ENCODE data around the gene UCK2.

UCK2 gene

GRCh38 chr1:165834229-165834628 is 6.8 kb downstream of the UCK2 start:
- no peak for DNase-seq (ENCODE audit: low spot score)

- no peak for DNase-seq (ENCODE audit: low spot score)
Observed at GRCh38 chr1:165834881-165835280, 7.5 kb downstream of the UCK2 start.

DNA sequence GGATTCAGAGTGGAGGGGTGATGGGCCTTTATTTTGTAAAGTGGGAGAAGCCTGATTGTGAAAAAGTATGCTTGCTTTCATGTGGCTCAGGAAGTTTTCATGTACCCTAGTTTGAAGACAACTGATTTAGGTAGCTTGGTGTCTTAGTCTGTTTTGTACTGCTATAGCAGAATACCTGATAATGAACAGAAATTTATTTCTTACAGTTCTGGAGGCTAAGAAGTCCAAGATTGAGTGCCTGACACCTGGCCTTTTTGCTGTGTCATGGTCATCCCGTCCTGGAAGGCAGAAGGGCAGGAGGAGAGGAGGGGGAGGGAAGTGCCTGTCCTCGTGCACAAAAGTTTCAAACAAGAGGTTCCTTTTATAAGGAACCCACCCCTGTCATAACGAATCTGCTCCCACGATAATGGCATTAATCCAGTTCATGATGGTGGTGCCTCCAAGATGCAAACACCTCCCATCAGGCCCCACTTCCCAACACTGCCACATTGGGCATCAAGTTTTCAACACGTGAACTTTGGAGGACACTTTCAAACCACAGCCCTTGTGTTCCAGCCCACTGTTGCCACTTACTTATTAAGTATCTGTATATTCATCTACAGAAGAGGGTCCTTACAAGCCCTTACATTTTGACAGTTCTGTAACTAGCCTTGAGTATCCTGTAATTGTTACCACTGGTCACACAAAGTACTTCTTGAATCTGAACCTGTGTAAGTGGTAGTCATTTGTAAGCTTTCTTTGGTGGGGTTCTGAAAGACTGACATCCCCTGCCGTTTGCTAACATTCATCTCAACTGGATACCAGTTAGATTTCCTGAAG is 9.5 kb downstream of the UCK2 start:
- DNase-seq (ENCODE audit: low spot score) = no peak

DNA sequence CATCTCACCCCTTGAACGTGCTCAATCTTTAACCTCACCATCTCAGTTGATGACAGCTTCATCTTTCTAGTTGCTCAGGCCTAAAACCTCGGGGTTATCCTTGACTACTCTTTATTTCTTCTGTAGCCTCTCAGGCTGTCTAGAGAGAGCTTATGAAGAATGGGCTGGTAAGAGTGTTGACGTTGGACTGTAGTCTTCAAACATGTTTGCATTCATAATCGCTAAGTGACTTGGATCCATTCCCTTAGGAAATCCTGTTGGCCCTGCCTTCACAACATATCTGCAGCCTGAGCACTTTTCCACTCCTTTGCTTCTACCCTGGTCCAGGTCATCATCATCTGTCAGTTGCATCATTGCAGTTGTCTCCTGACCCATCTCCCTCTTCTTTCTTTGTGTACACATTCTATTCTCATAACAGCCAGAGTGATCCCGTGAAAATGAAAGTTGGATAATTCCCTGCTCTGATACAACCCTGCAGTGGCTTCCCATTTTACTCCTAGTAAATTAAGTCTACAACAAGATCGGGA is 10.5 kb downstream of the UCK2 start:
- no peak for DNase-seq (ENCODE audit: low spot score)

- no peak for DNase-seq (ENCODE audit: low spot score)
Observed at GRCh38 chr1:165840423-165840822, 13.0 kb downstream of the UCK2 start.

GRCh38 chr1:165841582-165842017 is 14.2 kb downstream of the UCK2 start:
- DNase-seq (ENCODE audit: low spot score) = no peak

GRCh38 chr1:165842023-165842670 is 14.7 kb downstream of the UCK2 start:
- no peak for DNase-seq (ENCODE audit: low spot score)

- DNase-seq (ENCODE audit: low spot score) = no peak
Observed at GRCh38 chr1:165842671-165843129, 15.3 kb downstream of the UCK2 start.

- no peak for DNase-seq (ENCODE audit: low spot score)
Observed at GRCh38 chr1:165843304-165843703, 15.9 kb downstream of the UCK2 start.

DNA sequence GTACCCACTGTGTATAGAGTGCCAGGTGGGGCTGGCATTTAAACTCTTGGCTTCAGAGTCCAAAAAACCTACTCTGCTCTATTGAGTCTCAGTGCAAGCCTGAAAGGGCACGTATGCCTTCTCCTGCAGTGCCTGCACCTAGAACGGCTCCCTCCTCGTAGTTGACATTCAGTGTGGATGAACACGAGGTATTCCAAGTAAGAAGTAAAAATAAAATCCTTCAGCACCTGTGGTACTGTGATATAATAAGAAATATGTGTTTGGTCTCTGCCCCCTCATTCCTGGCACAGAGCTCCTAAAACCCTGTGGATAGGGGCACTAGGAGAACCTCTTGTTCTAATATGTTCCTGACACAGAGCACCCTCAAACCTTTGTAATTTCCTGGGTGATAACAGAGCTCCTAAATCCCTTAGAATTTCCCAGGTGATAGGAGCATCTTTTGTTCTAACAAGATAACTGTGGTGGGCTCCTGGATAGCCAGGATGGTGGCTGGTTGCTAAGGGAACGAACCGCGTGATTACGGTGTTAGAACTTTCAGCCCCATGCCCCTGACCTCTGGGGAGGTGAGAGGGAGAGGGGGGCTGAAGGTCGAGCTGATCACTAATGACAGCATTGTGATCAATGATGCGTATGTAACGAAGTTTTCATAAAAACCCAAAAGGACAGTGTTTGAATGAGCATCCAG is 16.8 kb downstream of the UCK2 start:
- no peak for DNase-seq (ENCODE audit: low spot score)

- DNase-seq (ENCODE audit: low spot score) = no peak
Observed at GRCh38 chr1:165844933-165845332, 17.5 kb downstream of the UCK2 start.

GRCh38 chr1:165845569-165845968 is 18.2 kb downstream of the UCK2 start:
- DNase-seq (ENCODE audit: low spot score) = no peak

- DNase-seq (ENCODE audit: low spot score) = no peak
Observed at GRCh38 chr1:165845992-165846748, 18.8 kb downstream of the UCK2 start.

- no peak for DNase-seq (ENCODE audit: low spot score)
Observed at GRCh38 chr1:165847486-165847885, 20.1 kb downstream of the UCK2 start.

DNA sequence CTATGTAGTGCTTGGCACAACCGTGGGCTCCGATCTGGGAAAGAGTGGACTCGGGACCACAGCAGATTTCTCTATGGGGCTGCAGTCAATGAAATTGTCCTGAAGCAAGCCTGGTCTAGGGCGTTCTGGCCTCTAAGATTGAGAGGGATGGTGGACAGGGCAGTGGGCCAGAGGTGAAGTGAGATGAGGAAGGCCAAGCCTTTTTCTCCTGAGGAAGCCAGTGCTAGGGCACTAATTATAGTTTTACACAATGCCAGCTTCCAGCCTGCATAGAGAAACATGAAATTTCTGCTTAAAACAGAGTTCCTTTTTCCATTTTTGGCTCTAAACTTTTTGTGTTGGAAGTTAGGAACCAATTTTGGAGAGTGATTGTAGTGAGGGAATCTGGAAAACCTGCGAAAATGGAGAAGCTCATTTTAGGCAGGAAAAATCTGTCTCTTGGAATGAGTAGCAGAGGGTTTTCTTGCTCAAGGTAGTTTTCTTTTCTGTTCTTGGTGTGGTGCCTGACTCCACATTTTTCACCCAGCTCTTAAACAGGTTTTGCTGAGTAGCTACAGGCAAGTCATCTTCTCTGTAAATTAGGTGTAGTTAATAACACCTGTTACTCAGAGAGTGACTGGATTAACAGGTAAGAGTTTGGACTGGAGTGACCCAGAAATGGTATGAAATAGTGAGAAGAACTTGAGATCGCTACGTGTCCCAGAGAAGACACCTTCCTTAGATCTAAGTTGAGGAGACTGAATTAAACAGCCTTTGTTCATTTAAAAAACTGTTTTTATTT is 22.1 kb downstream of the UCK2 start:
- DNase-seq (ENCODE audit: low spot score) = no peak

DNA sequence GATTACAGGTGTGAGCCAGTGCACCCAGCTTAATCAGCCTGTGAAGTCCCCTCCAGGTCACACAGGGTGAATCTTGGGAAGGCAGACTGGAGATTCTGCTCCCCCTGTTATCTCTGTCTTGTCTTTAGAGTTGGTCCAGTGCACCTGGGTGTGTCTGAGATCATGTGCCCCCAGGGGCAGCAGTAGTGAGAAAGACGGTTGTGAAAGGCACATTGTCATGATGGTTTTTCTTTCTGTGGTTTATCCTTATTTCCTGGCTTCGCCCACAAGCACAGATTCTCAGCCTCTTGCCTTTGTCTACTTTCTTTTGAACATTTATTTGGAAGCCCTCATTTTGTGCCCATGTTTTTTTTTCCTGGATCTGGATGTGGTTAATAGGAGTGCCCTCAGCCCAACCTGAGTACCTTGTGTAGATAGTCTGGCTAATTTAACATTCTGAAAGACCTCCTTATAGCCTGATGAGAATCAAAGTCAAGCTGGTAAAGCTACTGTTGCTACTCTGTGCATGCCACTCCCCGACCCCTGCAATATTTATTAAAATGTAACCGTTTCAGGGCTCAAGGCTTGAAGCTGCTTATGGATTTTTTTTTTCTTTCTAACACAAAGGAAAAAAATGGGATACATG is 23.7 kb downstream of the UCK2 start:
- DNase-seq (ENCODE audit: low spot score) = no peak

- no peak for DNase-seq (ENCODE audit: low spot score)
Observed at GRCh38 chr1:165852871-165853270, 25.5 kb downstream of the UCK2 start.

GRCh38 chr1:165853528-165854075 is 26.2 kb downstream of the UCK2 start:
- no peak for DNase-seq (ENCODE audit: low spot score)

GRCh38 chr1:165854101-165854845 is 26.9 kb downstream of the UCK2 start:
- DNase-seq (ENCODE audit: low spot score) = no peak

All from CD4-positive, alpha-beta T cell treated with Interleukin-6 at 100 ng/mL for 8 hours (primary cell).